Loucy (cell line): ENCODE results near the gene PCBP3.

Experiments used
- CTCF ChIP-seq: fragments of 200-600 bp; sonication (generic); conservative IDR thresholded peaks from 2 replicates; pipeline ENCODE4 v1.5.1; 2014; ENCODE audit warnings: mild to moderate bottlenecking, antibody characterized with exemption, low read length
- EZH2phosphoT487 ChIP-seq: fragments of 200-600 bp; IDR thresholded peaks from 2 replicates; pipeline ENCODE4 v1.6.1; 2018; ENCODE audit warnings: antibody characterized with exemption, mild to moderate bottlenecking, moderate library complexity, borderline replicate concordance

- no peak for TF ChIP-seq CTCF
- TF ChIP-seq EZH2phosphoT487 = no peak
Observed at GRCh38 chr21:45877821-45878469, 234.4 kb downstream of the PCBP3 start.
